ENCODE results near the gene TRMO.

TRMO gene

GRCh38 chr9:97924386-97924785 lies 2.1 kb upstream of the TRMO start:
- TF ChIP-seq CTCF (IDR thresholded peaks at IDR 0.05; ENCODE audit: insufficient read depth, low read depth, low read length, missing control alignments), result no peak
- no peak for DNase-seq (ENCODE audit: low read depth)
- no peak overlapping the region for H3K4me3 ChIP-seq (ENCODE audit: low read depth, low read length)

- H3K4me3 ChIP-seq (ENCODE audit: low read depth, low read length), result peak overlapping the region; percentile 70
- peak; percentile 84 for DNase-seq (ENCODE audit: low read depth)
- TF ChIP-seq CTCF (IDR thresholded peaks at IDR 0.05; ENCODE audit: insufficient read depth, low read depth, low read length, missing control alignments), result peak; percentile 61
Measured at GRCh38 chr9:97923529-97924108, 1.3 kb upstream of the TRMO start.

GRCh38 chr9:97919217-97919813 lies 3.0 kb downstream of the TRMO start:
- TF ChIP-seq CTCF (IDR thresholded peaks at IDR 0.05; ENCODE audit: insufficient read depth, low read depth, low read length, missing control alignments), result no peak
- DNase-seq (ENCODE audit: low read depth), result no peak
- H3K4me3 ChIP-seq (ENCODE audit: low read depth, low read length), result no peak overlapping the region

- no peak for TF ChIP-seq CTCF (IDR thresholded peaks at IDR 0.05; ENCODE audit: insufficient read depth, low read depth, low read length, missing control alignments)
- no peak overlapping the region for H3K4me3 ChIP-seq (ENCODE audit: low read depth, low read length)
- DNase-seq (ENCODE audit: low read depth), result no peak
Measured at GRCh38 chr9:97918611-97919010, 3.7 kb downstream of the TRMO start.

GRCh38 chr9:97911970-97912369 lies 10.3 kb downstream of the TRMO start:
- no peak for TF ChIP-seq CTCF (IDR thresholded peaks at IDR 0.05; ENCODE audit: insufficient read depth, low read depth, low read length, missing control alignments)
- no peak for DNase-seq (ENCODE audit: low read depth)
- H3K4me3 ChIP-seq (ENCODE audit: low read depth, low read length), result no peak overlapping the region

GRCh38 chr9:97911528-97911927 lies 10.8 kb downstream of the TRMO start:
- no peak for DNase-seq (ENCODE audit: low read depth)
- no peak overlapping the region for H3K4me3 ChIP-seq (ENCODE audit: low read depth, low read length)
- TF ChIP-seq CTCF (IDR thresholded peaks at IDR 0.05; ENCODE audit: insufficient read depth, low read depth, low read length, missing control alignments), result no peak

GRCh38 chr9:97910357-97910756 lies 11.9 kb downstream of the TRMO start:
- no peak for TF ChIP-seq CTCF (IDR thresholded peaks at IDR 0.05; ENCODE audit: insufficient read depth, low read depth, low read length, missing control alignments)
- DNase-seq (ENCODE audit: low read depth), result no peak
- H3K4me3 ChIP-seq (ENCODE audit: low read depth, low read length), result no peak overlapping the region

All from GM12865 (cell line).